ENCODE data around the gene LBH.

Gene LBH

GRCh38 chr2:30277582-30277981 is 46.2 kb downstream of the LBH start:
- DNase-seq, result no peak

GRCh38 chr2:30278419-30278818 is 47.1 kb downstream of the LBH start:
- DNase-seq, result no peak

- no peak for DNase-seq
These were observed 49.5 kb downstream of the LBH start for GRCh38 chr2:30280596-30281434.

GRCh38 chr2:30282081-30282480 is 50.7 kb downstream of the LBH start:
- DNase-seq, result no peak

- DNase-seq, result no peak
These were observed 51.4 kb downstream of the LBH start for GRCh38 chr2:30282721-30283120.

- no peak for DNase-seq
These were observed 52.7 kb downstream of the LBH start for GRCh38 chr2:30283931-30284565.

GRCh38 chr2:30285758-30286157 is 54.4 kb downstream of the LBH start:
- no peak for DNase-seq

GRCh38 chr2:30287190-30287840 is 56.0 kb downstream of the LBH start:
- DNase-seq, result no peak

GRCh38 chr2:30287857-30288513 is 56.7 kb downstream of the LBH start:
- no peak for DNase-seq

- DNase-seq, result no peak
These were observed 57.2 kb downstream of the LBH start for GRCh38 chr2:30288561-30288960.

GRCh38 chr2:30293303-30293921 is 62.1 kb downstream of the LBH start:
- DNase-seq, result no peak

GRCh38 chr2:30294133-30294532 is 62.8 kb downstream of the LBH start:
- DNase-seq, result no peak

GRCh38 chr2:30296496-30296895 is 65.2 kb downstream of the LBH start:
- no peak for DNase-seq

- DNase-seq, result no peak
These were observed 67.0 kb downstream of the LBH start for GRCh38 chr2:30298302-30298701.

- DNase-seq, result no peak
These were observed 68.8 kb downstream of the LBH start for GRCh38 chr2:30300122-30300455.

- DNase-seq, result no peak
These were observed 69.3 kb downstream of the LBH start for GRCh38 chr2:30300456-30301221.

- no peak for DNase-seq
These were observed 70.2 kb downstream of the LBH start for GRCh38 chr2:30301551-30301950.

- DNase-seq, result no peak
These were observed 71.2 kb downstream of the LBH start for GRCh38 chr2:30302566-30302965.

GRCh38 chr2:30303095-30303494 is 71.8 kb downstream of the LBH start:
- DNase-seq, result no peak

- DNase-seq, result no peak
These were observed 73.9 kb downstream of the LBH start for GRCh38 chr2:30305235-30305634.

GRCh38 chr2:30306522-30306921 is 75.2 kb downstream of the LBH start:
- no peak for DNase-seq

- DNase-seq, result no peak
These were observed 76.9 kb downstream of the LBH start for GRCh38 chr2:30308280-30308679.
